ENCODE data around the gene TSPAN7.

The TSPAN7 gene

GRCh38 chrX:38595801-38596200, 34.5 kb downstream of the TSPAN7 start:
- DNase-seq = no peak

DNA sequence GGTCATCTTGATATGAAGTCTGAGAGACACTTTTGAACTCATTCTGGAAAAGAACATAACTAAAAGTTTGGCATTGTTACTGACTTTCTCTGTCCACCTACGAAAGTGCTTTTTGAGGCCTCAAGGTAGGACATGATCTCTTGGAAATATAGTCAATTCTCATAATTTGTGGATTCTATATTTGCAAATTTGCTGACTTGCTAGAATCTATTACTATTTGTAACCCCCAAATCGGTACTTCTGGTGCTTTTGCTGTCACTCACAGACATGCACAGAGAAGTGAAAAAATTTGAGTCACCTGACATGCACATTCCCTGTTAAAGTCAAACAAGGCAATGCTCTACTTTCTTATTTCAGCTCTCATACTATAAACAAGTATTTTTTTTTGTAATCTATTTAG, 35.6 kb downstream of the TSPAN7 start:
- no peak for DNase-seq

GRCh38 chrX:38599796-38600755, 38.7 kb downstream of the TSPAN7 start:
- no peak for DNase-seq

DNA sequence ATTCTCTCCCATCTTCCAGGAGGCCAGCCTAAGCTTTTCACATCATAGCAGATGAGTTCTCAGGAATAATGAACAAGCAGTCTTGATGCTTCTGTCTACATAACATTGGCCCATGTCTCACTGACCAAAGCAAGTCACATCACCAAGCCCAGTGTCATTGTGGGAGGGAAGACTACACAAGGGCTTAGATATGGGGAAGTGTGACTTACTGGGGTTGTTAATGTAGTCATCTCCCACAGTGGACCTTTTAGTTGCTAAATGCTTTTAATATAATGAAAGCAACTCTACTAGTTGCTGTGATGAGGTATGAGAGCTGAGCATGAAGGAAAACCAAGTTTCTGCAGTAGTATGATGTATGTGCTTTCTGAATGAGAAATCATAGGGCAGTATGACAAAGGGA, 40.5 kb downstream of the TSPAN7 start:
- DNase-seq = no peak

DNA sequence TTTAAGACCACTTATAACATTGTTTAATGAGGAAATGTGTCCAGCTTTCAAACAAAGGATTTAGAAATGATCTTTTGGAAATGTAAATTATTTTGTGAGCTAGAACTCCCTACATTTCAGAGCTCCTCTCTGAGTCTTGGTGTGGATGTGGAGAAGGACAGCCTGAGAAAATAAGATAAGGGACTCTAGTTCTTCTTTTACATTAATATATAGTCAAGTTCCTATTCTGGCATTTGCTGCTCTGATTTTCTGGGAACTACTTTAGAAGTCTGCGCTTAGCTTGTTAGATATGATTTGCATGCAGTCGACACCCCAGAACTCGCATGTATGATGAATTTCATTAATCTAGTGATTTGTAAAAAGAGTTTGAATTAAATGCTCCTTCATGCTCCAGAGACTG, 45.5 kb downstream of the TSPAN7 start:
- DNase-seq = no peak

- no peak for DNase-seq
Measured at GRCh38 chrX:38607976-38608375, 46.6 kb downstream of the TSPAN7 start.

DNA sequence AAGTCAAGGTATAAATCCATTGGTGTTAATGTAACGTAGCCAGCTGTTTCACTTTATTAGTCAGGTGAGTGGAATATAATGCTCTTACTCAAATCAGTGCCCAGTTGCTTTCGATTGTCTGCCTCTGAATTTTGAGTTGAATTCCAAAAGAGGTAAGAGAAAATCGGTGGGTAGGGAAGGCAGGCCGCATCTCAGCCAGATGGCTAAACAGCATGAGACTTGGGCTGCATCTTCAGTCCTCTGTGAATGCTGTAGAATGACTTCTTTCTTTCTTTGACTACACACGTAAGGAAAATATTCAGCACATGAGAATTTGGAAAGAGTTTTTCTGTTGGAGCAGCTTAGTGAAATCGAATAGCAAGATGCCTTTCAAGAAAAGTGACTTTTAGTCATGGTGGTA, 49.5 kb downstream of the TSPAN7 start:
- no peak for DNase-seq

DNA sequence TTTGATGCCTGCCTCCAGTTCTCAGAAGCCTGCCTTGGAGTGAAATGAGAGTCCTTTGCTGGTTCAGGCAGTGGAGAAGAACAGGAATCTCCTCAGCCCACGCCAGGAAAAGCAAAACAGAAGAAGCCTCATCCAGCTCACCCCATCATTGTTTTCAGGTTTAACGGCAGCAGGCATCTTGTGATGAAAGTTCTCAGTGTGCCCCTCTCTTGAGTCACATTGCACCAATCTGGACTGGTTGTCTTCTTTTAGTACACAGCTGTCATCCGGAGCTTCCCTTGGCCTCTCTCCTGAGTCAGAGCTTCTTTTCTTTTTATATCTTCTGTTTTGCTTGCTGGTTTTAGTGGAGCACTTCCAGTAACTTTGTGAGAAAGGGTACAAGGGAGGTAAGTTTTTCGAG, 50.9 kb downstream of the TSPAN7 start:
- no peak for DNase-seq

- no peak for DNase-seq
Measured at GRCh38 chrX:38614485-38614884, 53.1 kb downstream of the TSPAN7 start.

GRCh38 chrX:38616904-38617303, 55.6 kb downstream of the TSPAN7 start:
- DNase-seq = no peak

DNA sequence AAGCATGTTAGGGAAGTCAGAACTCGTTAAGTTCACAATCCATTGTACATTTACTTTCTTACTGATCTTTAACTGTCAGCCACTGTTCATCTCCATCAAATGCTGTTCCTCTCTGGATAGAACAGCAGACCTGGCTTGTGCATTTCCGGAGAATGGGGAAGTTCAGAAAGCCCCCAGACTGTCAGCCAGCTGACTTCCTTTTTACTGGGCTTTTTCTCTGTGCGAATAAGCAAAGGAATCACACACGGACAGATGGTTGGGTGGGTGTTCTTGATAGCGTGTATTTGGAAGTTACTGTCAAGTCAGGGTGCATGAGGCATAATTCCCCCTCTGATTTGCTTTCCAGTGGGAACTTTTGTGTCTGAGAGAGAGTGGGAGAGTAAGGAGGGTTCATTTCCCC, 56.8 kb downstream of the TSPAN7 start:
- no peak for DNase-seq

- DNase-seq = no peak
Measured at GRCh38 chrX:38620623-38621022, 59.3 kb downstream of the TSPAN7 start.

DNA sequence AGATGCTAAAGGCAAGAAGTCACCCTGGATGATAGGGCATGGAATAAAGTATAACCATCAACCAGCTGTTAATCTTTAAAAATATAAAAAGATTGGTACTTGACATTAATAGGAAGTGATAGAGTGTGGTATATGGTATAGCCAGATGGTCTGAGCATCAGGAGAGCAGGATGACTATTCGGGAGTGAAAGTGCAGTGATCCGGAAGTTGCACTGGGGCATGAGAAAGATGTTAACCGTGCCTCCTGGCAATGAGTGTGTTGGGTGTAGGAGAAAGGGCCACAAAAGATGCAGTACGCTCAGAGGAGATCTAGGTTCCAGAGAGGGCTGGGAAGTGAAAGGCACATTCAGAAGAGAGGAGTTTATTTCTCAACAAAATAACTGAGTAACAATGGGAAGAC, 65.0 kb downstream of the TSPAN7 start:
- DNase-seq = no peak

DNA sequence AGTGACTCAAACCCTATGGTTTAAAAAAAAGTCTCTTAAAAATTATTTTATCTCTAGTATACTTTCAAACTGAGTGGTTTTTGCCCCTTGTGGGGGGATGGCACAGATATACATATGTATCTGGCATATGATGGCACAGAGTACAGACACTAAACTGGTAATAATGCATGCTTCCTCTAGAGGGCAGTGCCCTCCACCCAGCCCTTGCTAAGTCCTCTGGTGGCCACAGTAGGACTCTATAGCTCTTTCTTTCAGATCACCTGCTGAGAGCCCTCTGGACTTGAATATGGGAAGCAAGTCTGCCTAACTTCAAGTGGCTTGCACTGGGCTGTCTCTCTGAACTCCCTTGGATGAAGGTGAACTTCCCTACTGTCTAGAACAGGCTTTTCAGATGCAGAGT, 66.3 kb downstream of the TSPAN7 start:
- DNase-seq = peak; percentile 8

DNA sequence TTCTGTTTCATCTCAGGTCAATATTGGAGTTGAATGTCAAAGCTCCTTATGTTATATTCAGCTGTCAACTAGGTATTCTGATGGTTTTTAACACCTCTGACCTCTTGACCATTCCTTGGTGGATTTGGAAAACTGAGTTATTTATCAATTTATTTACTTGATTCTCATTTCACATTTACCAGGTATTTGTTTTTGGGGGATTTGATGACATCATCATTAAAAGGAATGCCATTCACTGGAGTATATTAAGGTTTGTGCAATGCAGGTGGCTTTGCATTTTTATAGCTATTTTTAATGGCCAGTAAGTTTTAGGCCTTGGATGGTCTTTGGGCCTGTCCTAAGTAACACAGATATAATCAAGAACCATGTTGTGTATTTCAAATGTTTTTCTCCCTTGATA, 67.2 kb downstream of the TSPAN7 start:
- DNase-seq = no peak

DNA sequence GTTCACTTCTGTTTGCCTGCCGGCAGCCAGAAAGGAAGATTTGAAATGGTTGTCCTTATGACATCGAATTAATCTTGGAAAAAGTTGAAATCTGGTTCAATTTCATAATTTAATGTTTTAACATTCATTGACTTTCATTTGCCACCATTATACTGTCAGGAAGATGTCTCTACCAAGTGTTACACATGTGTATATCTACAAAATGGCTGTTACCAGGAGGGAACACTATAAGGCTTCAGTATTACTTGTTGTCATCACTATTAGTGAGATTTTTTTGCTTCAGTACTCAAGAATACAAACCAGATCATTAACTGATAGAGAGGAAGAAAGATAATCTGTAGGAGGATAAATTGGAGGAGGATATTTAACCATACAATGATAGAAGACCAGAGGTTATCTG, 71.2 kb downstream of the TSPAN7 start:
- no peak for DNase-seq

DNA sequence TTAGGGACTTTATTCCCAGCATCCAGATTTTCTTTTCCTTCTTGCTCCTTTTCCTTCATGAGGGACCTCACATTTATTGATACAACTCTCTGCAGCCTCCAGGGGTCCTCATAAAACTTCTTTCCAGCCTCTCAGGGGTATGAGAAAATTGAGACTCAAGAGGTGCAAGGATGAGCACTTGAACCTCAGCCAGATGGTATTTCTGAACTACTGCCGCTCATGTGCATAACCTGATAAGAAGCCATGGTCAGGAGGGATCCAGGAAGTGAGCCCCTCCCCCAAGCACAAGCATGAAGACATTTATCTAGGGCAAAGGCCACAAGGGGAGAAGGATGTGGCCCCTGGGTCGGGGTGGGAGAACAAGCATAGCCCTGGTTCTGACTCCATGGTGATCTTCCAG, 73.3 kb downstream of the TSPAN7 start:
- DNase-seq = no peak

DNA sequence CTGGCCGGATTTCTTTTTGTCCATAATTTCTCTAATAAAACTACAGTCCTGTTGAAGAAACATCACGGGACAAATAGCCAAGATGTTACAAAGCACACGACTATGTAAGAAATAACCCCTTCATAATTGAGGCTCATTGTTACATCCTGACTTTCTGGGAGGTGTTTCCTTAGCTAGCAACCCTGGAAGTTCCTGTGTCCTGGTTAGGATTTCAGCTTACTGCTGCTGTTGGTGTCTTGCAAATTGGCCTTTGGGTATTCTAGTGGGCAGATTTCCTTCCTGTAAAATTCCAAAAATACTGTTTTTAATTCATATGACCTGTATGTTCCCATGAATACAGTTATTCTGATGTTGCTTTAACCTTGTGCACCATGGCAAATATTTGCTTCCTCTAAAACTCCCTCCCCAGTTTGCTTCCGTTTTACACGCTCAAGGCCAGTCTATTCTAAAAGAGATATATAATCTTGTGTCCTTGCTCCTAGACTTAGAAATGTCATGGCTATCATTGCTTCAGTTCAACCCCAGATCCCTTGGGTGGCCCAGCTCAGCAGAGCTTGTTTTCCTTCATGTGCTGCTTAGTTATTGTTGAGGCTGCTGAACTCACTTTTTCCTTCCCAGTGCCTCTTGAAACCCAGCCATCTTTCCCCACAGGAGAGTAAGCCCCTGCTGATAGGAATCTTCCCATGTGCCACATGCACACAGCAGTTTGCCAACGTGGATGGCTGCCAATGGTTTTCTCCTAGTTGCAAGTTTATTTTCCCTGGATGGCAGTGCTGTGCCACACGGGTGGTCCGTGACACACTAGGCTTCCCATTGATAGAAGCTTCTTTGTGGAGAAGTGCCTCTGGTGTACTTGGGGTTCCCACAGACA, 75.8 kb downstream of the TSPAN7 start:
- no peak for DNase-seq

- DNase-seq = no peak
Measured at GRCh38 chrX:38638952-38639529, 77.7 kb downstream of the TSPAN7 start.

DNA sequence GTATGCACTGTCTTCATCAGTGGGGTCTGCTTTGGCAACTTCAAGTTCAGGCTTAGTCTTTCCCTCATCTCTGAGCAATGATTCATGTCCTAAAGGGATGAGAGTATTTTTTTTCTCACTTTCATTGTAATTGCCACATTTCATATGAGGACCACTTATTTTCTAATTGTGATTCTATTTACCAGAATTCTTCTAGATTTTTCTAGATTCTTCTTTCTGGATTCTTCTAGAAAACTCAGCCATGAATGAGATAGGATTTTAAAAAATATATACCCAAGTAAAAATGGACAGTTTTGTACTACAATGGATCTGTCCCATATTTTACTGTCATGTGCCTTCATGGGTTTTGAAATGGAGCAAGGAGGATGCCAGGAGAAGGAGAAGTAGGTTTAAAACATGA, 78.4 kb downstream of the TSPAN7 start:
- DNase-seq = no peak

DNA sequence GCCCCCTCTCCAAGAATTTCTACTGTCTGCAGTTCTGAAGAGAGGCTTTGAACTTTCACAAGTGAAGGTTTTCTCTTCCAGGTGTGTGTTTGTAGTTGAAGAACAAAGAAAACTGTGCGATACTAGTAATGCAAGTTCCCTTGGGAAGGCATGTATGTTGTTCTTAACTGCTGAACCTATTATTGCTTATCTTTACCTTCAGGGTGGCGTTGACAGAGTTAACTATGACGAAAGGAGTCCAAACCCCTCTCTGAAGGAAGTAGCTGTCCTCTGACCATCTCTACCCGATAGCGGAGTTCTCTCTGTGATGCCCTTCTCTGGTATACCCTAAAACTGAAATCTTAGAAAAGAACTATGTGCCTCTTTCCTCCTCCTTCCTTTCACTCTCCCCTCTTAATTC, 79.9 kb downstream of the TSPAN7 start:
- DNase-seq = no peak

DNA sequence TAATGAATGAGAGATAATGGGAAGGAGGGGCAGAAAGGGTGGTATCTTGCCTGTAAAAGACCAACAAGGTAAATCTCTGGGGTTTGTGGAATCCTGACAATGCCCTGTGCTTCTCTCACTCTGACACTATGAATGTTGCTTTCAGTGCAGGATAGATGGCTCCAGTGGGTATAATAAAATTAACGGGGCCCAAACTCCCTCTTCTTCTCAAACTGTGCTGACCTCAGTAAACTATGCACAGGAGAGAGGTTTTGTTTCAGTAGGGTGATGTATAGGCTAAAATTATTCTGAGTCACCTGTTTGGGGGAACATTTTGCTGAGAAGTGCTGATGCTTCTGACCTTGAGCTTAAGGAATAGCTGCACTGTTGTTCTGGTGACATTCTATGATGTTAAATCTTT, 82.6 kb downstream of the TSPAN7 start:
- no peak for DNase-seq

DNA sequence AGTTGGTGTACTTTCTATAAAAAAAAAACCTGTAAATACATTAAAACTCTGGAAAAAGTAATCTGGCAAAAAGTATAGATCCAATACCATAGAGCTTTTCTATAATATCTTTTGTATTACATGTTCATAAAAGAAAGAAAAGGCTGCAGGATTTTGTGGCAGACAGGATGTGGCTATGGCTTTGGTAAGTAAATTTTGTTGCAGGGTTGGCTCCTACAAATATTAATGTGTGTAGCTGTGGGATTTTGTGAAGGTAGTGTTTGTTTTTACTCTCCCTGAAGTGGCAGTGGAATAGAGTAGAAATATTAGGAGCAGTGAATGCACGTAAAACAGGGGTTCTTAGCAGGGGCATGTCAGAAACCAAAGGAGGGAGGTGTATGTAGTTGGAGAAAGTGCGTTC, 84.8 kb downstream of the TSPAN7 start:
- DNase-seq = no peak

DNA sequence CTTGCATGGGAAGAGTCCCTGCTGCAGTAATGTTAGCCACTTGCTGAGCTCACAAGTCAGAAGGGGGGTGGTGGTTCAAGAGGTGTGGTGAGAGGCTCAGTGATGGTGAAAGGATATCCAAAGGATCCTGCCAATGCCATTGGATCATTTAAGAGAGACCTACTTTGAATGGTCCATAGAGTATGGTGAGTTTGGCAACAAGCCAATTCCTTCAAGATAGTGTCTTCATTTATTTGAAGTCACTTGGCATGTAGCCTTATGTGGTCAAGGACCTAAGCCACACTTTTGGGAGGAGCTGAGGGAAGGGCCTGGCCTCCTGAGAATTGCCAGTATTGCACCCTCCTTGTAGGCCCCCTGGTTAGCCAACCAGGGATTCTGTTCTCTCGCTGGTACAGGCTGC, 87.9 kb downstream of the TSPAN7 start:
- DNase-seq = no peak

All from CD4-positive, alpha-beta T cell treated with Interleukin-10 for 1 hour (primary cell).